RWPE1 (cell line): ENCODE measurements around the gene DPF3.

Experiments
- CTCF ChIA-PET: fragments of 350-600 bp; sonication (Branson Sonifier 250); formaldehyde crosslinking; extraction: SDS; loops from one replicate; lab custom pipeline; 2021; lab: Yijun Ruan, JAX
- POLR2A ChIA-PET: fragments of 400-600 bp; formaldehyde crosslinking; extraction: SDS; loops from one replicate; lab custom pipeline; 2020; ENCODE audit warnings: antibody characterized with exemption; ENCODE audit not compliant: low non-redundant PET; lab: Yijun Ruan, JAX
- DNase-seq: peaks from one replicate; pipeline ENCODE4 v3.0.0; 2012; ENCODE audit warnings: low spot score
- H3K27ac ChIP-seq: fragments of 450-650 bp; 2 replicates; pipeline ENCODE4 v1.5.1; 2017
- CTCF ChIP-seq: fragments of 450-650 bp; conservative IDR thresholded peaks from 2 replicates; pipeline ENCODE4 v1.5.1; 2017; ENCODE audit warnings: low read depth, mild to moderate bottlenecking

The DPF3 gene

DNA sequence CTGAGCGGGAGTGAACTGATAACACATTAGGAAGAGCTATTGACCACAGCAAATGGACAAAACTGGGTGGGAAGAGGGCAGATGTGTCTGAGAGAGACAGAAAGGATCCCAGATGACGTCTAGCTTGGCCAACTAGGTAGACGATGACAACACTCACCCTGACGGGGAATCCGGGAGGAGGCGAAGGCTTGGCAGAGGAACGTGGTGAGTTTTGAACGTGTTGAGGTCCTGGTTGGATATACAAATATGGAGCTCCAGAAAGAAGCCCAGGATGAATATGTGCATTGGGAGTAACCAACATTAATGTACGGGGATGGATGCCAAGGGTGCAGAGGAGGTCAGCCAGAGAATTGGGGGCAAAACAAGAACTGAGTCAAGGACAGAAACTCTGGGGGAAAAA, 60.7 kb downstream of the DPF3 start:
- no peak overlapping the region for H3K27ac ChIP-seq
- no peak for TF ChIP-seq CTCF
- ChIA-PET CTCF (interaction anchor here (0.6 kb wide), 1 partner anchor 753 kb away, joined by 3 read pairs; no protein-coding TSS in a partner anchor), POLR2A (no interaction called here)
- no peak for DNase-seq

DNA sequence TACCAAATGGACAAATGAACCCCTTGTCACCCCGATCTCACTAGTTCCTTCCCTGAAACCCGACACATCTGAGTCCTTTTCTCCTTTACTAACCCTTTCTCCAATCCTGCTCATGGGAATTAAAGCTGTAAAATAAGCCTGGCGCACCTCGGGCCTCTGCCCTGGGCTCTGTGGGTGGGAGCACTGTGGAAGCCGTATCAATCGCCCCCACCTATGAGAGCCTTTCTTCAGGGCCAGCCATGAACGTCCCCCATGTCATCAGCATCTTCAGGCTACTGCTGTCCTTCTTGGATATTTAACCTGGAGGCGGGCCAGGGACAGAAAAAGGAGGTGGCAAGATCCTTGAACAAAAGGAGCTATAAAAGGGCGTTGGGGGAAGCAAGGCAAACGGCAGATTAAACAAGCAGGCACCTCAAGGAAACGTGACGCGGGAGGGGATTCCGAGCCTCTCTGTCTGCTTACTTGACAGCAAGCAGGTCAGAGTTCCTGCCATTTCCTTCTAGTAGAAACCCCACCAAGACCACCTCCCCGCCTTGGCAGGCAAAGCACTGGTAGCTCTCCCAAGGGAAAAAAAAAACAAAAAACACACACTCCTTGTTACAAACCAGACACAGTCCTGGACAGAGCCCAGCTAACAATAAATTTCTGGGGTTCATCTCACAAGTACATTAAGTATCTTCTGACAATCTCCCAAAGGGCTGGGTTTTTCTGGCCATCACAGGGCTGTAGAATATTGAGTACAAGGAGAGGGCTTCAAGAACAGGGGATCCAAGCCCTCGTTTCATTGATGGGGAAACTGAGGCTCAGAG, 62.9 kb downstream of the DPF3 start:
- POLR2A ChIA-PET = no interaction called here
- no peak for TF ChIP-seq CTCF
- CTCF ChIA-PET = interaction anchor here (0.7 kb wide), 1 partner anchor 317 kb away, joined by 3 read pairs; no protein-coding TSS in a partner anchor
- DNase-seq = no peak
- no peak overlapping the region for H3K27ac ChIP-seq

GRCh38 chr14:72830356-72830755, 63.5 kb downstream of the DPF3 start:
- no peak for TF ChIP-seq CTCF
- POLR2A ChIA-PET = no interaction called here
- CTCF ChIA-PET = no interaction called here
- no peak for DNase-seq
- no peak overlapping the region for H3K27ac ChIP-seq

GRCh38 chr14:72828604-72829003, 65.3 kb downstream of the DPF3 start:
- H3K27ac ChIP-seq = no peak overlapping the region
- CTCF ChIA-PET = no interaction called here
- no peak for TF ChIP-seq CTCF
- POLR2A ChIA-PET = no interaction called here
- no peak for DNase-seq

DNA sequence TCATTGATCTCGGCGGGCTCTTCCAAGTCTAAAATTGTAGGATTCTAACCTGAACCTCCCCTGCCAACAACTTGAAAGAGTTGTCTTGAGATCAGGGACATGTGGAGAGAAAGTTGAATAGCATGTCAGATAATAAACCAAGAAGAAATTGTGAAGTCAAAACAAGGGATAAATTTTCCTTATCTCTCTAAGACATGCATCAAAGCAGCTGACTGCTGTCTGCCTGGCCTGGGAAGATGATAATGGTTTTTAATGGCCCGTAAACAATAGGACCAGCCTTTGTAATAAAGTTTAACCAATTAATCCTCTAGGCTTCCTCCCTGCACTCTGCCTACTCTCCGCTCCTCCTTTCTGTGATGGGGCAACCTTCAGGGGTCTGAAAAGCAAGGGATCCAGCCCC, 67.9 kb downstream of the DPF3 start:
- no peak overlapping the region for H3K27ac ChIP-seq
- no peak for DNase-seq
- ChIA-PET POLR2A (no interaction called here), CTCF (no interaction called here)
- no peak for TF ChIP-seq CTCF

DNA sequence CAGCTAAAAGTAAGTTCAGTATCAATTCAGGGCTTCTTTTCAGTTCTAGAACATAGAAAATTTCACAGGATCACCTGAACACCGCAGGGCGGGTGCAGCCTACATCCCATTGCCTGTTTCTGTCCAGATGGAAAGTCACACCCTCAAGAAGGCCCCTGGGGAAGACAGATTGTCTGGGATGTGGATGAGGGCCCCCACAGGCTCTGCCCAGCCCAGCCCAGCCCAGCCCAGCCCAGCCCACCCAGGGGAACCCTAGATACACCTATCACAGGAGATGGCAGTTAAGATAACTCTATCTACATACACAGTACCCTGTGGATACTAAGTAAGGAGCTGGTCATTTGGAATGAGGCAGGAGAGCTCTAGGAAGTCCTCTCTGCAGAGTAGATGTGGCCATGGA, 68.4 kb downstream of the DPF3 start:
- no peak for TF ChIP-seq CTCF
- no peak overlapping the region for H3K27ac ChIP-seq
- ChIA-PET POLR2A (no interaction called here), CTCF (no interaction called here)
- DNase-seq = no peak
